MCF 10A (cell line): ENCODE results near the gene CIBAR2. TPM values are rescaled to one million over a fixed set of nuclear protein-coding genes. Genes with fewer than 3 reads are reported as not detected.

ENCODE experiments used
- BruUV-seq: library from RNA; stranded (reverse); fragments of 400-500 nt; replicated peaks from 2 replicates; lab custom pipeline; 2021; lab: Mats Ljungman, UMichigan
- CTCF ChIA-PET: fragments of 300-600 bp; sonication (Branson Sonifier 250); formaldehyde crosslinking; extraction: SDS; loops from one replicate; lab custom pipeline; 2021; ENCODE audit warnings: antibody characterized with exemption, inconsistent platforms; lab: Yijun Ruan, JAX
- POLR2A ChIA-PET: fragments of 300-600, 350-650 bp; sonication (Branson Sonifier 250); formaldehyde crosslinking; extraction: SDS; loops from one replicate; lab custom pipeline; 2020; ENCODE audit warnings: antibody characterized with exemption, inconsistent platforms; lab: Yijun Ruan, JAX
- DNase-seq: peaks from one replicate; pipeline ENCODE4 v3.0.0-alpha.2; 2018; ENCODE audit not compliant: unreplicated experiment
- H3K27ac Mint-ChIP-seq: one replicate; pipeline ENCODE4 v1.8.0; 2022; ENCODE audit warnings: mild to moderate bottlenecking, low read depth, mixed read lengths; ENCODE audit not compliant: unreplicated experiment
- H3K27me3 Mint-ChIP-seq: one replicate; pipeline ENCODE4 v1.8.0; 2022; ENCODE audit warnings: mixed read lengths; ENCODE audit not compliant: insufficient read depth, unreplicated experiment
- H3K36me3 Mint-ChIP-seq: one replicate; pipeline ENCODE4 v1.8.0; 2022; ENCODE audit warnings: mild to moderate bottlenecking, moderate library complexity, mixed read lengths; ENCODE audit not compliant: insufficient read depth, unreplicated experiment
- H3K4me1 Mint-ChIP-seq: one replicate; pipeline ENCODE4 v1.8.0; 2022; ENCODE audit warnings: mixed read lengths; ENCODE audit not compliant: insufficient read depth, unreplicated experiment
- H3K4me3 Mint-ChIP-seq: one replicate; pipeline ENCODE4 v1.8.0; 2022; ENCODE audit warnings: mild to moderate bottlenecking, moderate library complexity, mixed read lengths; ENCODE audit not compliant: unreplicated experiment
- H3K9me3 Mint-ChIP-seq: one replicate; pipeline ENCODE4 v1.8.0; 2022; ENCODE audit warnings: mixed read lengths; ENCODE audit not compliant: unreplicated experiment
- CTCF ChIP-seq: fragments of 200-600 bp; IDR thresholded peaks from one replicate; pipeline ENCODE4 v1.8.0; 2022; ENCODE audit warnings: antibody characterized with exemption, mild to moderate bottlenecking; ENCODE audit not compliant: unreplicated experiment
- intact Hi-C: fragments of 100-400 bp; cut with micrococcal nuclease; formaldehyde crosslinking; loops from 2 replicates; pipeline ENCODE4 v1.14.1; 2022
- total RNA-seq: library from RNA; stranded (reverse); gene quantifications from 2 replicates; pipeline ENCODE4 v1.2.3, GENCODE V29; 2022

The CIBAR2 gene
- total RNA-seq, 1 experiment from 2014 or later: not detected

GRCh38 chr16:85092851-85093250, 19.4 kb downstream of the CIBAR2 start:
- Mint-ChIP-seq H3K36me3 (peaks cover 4% of the 10 kb centered on the region), H3K4me1 (no peaks in the 10 kb centered on the region), H3K27ac (no peak overlapping the region), H3K4me3 (no peak overlapping the region), H3K9me3 (no peaks in the 10 kb centered on the region), H3K27me3 (peaks cover 12% of the 10 kb centered on the region)
- CTCF ChIA-PET: interaction anchor here (0.7 kb wide), 1 partner anchor 635 kb away, joined by 3 read pairs; no protein-coding TSS in a partner anchor
- intact Hi-C loops: no loop called here
- BruUV-seq: no TSS peak
- DNase-seq: no peak
- POLR2A ChIA-PET: no interaction called here
- TF ChIP-seq CTCF: no peak

- ChIA-PET POLR2A (interaction anchor here (0.5 kb wide), 1 partner anchor 196 kb away, joined by 3 read pairs; no protein-coding TSS in a partner anchor), CTCF (interaction anchor here (0.5 to 0.7 kb wide), 3 partner anchors 13 to 635 kb away, joined by 3 to 4 read pairs (median 4); no protein-coding TSS in a partner anchor)
- intact Hi-C loops: no loop called here
- Mint-ChIP-seq H3K27me3 (peaks cover 12% of the 10 kb centered on the region), H3K4me3 (no peak overlapping the region), H3K9me3 (no peaks in the 10 kb centered on the region), H3K4me1 (no peaks in the 10 kb centered on the region), H3K27ac (no peak overlapping the region), H3K36me3 (peaks cover 4% of the 10 kb centered on the region)
- TF ChIP-seq CTCF: no peak
- no peak for DNase-seq
- BruUV-seq: no TSS peak
Observed at GRCh38 chr16:85092309-85092708, 20.0 kb downstream of the CIBAR2 start.

- POLR2A ChIA-PET: no interaction called here
- BruUV-seq: no TSS peak
- peaks cover 4% of the 10 kb centered on the region for H3K36me3 Mint-ChIP-seq
- H3K27ac Mint-ChIP-seq: no peak overlapping the region
- CTCF ChIA-PET: interaction anchor here (0.5 to 0.7 kb wide), 4 partner anchors 14 to 177 kb away, joined by 3 to 4 read pairs (median 4); no protein-coding TSS in a partner anchor
- H3K4me1 Mint-ChIP-seq: no peaks in the 10 kb centered on the region
- DNase-seq: no peak
- H3K4me3 Mint-ChIP-seq: no peak overlapping the region
- H3K27me3 Mint-ChIP-seq: peaks cover 12% of the 10 kb centered on the region
- TF ChIP-seq CTCF: no peak
- intact Hi-C loops: no loop called here
- H3K9me3 Mint-ChIP-seq: no peaks in the 10 kb centered on the region
Observed at GRCh38 chr16:85091522-85091910, 20.8 kb downstream of the CIBAR2 start.

GRCh38 chr16:85090873-85091521, 21.3 kb downstream of the CIBAR2 start:
- no TSS peak for BruUV-seq

More at GRCh38 chr16:85090873-85091521, 21.3 kb downstream of the CIBAR2 start:
- Mint-ChIP-seq H3K4me3 (no peak overlapping the region), H3K9me3 (no peaks in the 10 kb centered on the region), H3K4me1 (no peaks in the 10 kb centered on the region), H3K27ac (no peak overlapping the region), H3K27me3 (peaks cover 12% of the 10 kb centered on the region), H3K36me3 (peaks cover 4% of the 10 kb centered on the region)
- TF ChIP-seq CTCF: no peak
- no peak for DNase-seq
- POLR2A ChIA-PET: no interaction called here
- CTCF ChIA-PET: interaction anchor here (0.6 to 0.7 kb wide), 3 partner anchors 20 to 177 kb away, joined by 3 read pairs; no protein-coding TSS in a partner anchor
- intact Hi-C loops: no loop called here
